ENCODE results near the gene EXOSC9. TPM values are rescaled to one million over a fixed set of nuclear protein-coding genes. Genes with fewer than 3 reads are reported as not detected.

EXOSC9 gene
- total and polyA plus RNA-seq, 2 donors: 20.3 to 30.1 TPM

GRCh38 chr4:121777625-121778024 lies 23.5 kb upstream of the EXOSC9 start:
- Histone ChIP-seq H3K36me3 (ENCODE audit: insufficient read depth) (no peaks in the 10 kb centered on the region), H3K4me1 (ENCODE audit: insufficient read depth) (no peaks in the 10 kb centered on the region), H3K4me3 (ENCODE audit: low read depth, low read length) (no peak overlapping the region), H3K27ac (ENCODE audit: low read depth) (no peak overlapping the region)
- DNase-seq (ENCODE audit: extremely low spot score): no peak
- WGBS: 34% methylated on average over 3 of the region's 3 CpGs

GRCh38 chr4:121778991-121779628 lies 22.0 kb upstream of the EXOSC9 start:
- H3K4me3 ChIP-seq (ENCODE audit: low read depth, low read length): no peak overlapping the region
- WGBS: 62% methylated on average over 8 of the region's 8 CpGs
- H3K27ac ChIP-seq (ENCODE audit: low read depth): no peak overlapping the region
- DNase-seq (ENCODE audit: extremely low spot score): no peak
- H3K36me3 ChIP-seq (ENCODE audit: insufficient read depth): no peaks in the 10 kb centered on the region
- H3K4me1 ChIP-seq (ENCODE audit: insufficient read depth): no peaks in the 10 kb centered on the region

DNA sequence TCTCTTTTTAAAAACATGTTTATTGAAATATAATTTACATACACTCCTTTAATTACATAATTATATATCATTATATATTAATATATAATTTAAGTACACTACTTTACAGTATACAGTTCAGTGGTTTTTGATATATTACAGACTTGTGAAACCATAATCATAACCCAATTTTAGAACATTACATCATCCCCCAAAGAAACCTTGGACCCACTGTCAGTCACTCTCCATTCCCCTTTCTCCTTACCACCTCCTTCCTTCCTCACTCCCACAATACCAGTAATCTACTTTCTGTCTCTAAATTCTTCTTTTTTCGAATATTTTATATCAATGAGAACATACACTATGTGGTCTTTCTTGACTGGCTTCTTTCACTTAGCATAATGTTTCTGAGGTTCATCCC lies 17.9 kb upstream of the EXOSC9 start:
- Histone ChIP-seq H3K4me3 (ENCODE audit: low read depth, low read length) (no peak overlapping the region), H3K36me3 (ENCODE audit: insufficient read depth) (no peaks in the 10 kb centered on the region), H3K4me1 (ENCODE audit: insufficient read depth) (no peaks in the 10 kb centered on the region), H3K27ac (ENCODE audit: low read depth) (no peak overlapping the region)
- no peak for DNase-seq (ENCODE audit: extremely low spot score)
- WGBS: 76% methylated on average over 1 of the region's 1 CpG

GRCh38 chr4:121784401-121784800 lies 16.7 kb upstream of the EXOSC9 start:
- no peak overlapping the region for H3K4me3 ChIP-seq (ENCODE audit: low read depth, low read length)
- 53% methylated on average over 1 of the region's 1 CpG for WGBS

GRCh38 chr4:121784975-121785374 lies 16.1 kb upstream of the EXOSC9 start:
- no peaks in the 10 kb centered on the region for H3K36me3 ChIP-seq (ENCODE audit: insufficient read depth)
- no peaks in the 10 kb centered on the region for H3K4me1 ChIP-seq (ENCODE audit: insufficient read depth)
- 20% methylated on average over 2 of the region's 2 CpGs for WGBS
- no peak for DNase-seq (ENCODE audit: extremely low spot score)
- no peak overlapping the region for H3K27ac ChIP-seq (ENCODE audit: low read depth)
- H3K4me3 ChIP-seq (ENCODE audit: low read depth, low read length): no peak overlapping the region

More at GRCh38 chr4:121784401-121784800, 16.7 kb upstream of the EXOSC9 start:
- no peak overlapping the region for H3K27ac ChIP-seq (ENCODE audit: low read depth)
- no peaks in the 10 kb centered on the region for H3K4me1 ChIP-seq (ENCODE audit: insufficient read depth)
- H3K36me3 ChIP-seq (ENCODE audit: insufficient read depth): no peaks in the 10 kb centered on the region
- DNase-seq (ENCODE audit: extremely low spot score): no peak

GRCh38 chr4:121785479-121785878 lies 15.6 kb upstream of the EXOSC9 start:
- Histone ChIP-seq H3K4me1 (ENCODE audit: insufficient read depth) (no peaks in the 10 kb centered on the region), H3K27ac (ENCODE audit: low read depth) (no peak overlapping the region), H3K36me3 (ENCODE audit: insufficient read depth) (no peaks in the 10 kb centered on the region), H3K4me3 (ENCODE audit: low read depth, low read length) (no peak overlapping the region)
- no peak for DNase-seq (ENCODE audit: extremely low spot score)
- WGBS: 70% methylated on average over 4 of the region's 4 CpGs

GRCh38 chr4:121786221-121786620 lies 14.9 kb upstream of the EXOSC9 start:
- Histone ChIP-seq H3K27ac (ENCODE audit: low read depth) (no peak overlapping the region), H3K4me1 (ENCODE audit: insufficient read depth) (no peaks in the 10 kb centered on the region), H3K4me3 (ENCODE audit: low read depth, low read length) (no peak overlapping the region), H3K36me3 (ENCODE audit: insufficient read depth) (no peaks in the 10 kb centered on the region)
- WGBS: 80% methylated on average over 2 of the region's 2 CpGs
- no peak for DNase-seq (ENCODE audit: extremely low spot score)

DNA sequence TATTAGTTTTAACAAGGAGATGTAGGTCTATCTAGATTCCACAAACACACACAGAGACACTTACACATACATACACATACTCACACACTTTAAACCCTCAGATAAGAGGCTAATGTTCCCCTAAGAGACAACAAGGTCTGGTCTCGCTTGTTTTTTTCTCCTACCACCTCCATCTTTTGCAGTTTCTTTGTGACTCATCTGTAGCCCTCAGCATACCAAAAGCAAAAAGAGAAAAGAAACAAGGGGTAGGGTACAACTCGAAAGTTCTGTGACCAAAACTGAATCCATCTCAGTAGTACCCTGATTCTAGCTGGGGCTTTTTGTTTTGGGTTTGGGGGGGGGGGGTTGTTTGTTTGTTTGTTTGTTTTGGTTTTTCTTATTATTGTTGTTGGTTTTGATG lies 12.2 kb upstream of the EXOSC9 start:
- WGBS: 84% methylated on average over 2 of the region's 2 CpGs
- Histone ChIP-seq H3K36me3 (ENCODE audit: insufficient read depth) (no peaks in the 10 kb centered on the region), H3K4me1 (ENCODE audit: insufficient read depth) (no peaks in the 10 kb centered on the region), H3K27ac (ENCODE audit: low read depth) (no peak overlapping the region), H3K4me3 (ENCODE audit: low read depth, low read length) (no peak overlapping the region)
- DNase-seq (ENCODE audit: extremely low spot score): no peak

- WGBS: 44% methylated on average over 1 of the region's 1 CpG
- Histone ChIP-seq H3K36me3 (ENCODE audit: insufficient read depth) (no peaks in the 10 kb centered on the region), H3K27ac (ENCODE audit: low read depth) (no peak overlapping the region), H3K4me3 (ENCODE audit: low read depth, low read length) (no peak overlapping the region), H3K4me1 (ENCODE audit: insufficient read depth) (no peaks in the 10 kb centered on the region)
- DNase-seq (ENCODE audit: extremely low spot score): no peak
These were observed 11.7 kb upstream of the EXOSC9 start for GRCh38 chr4:121789455-121789854.

DNA sequence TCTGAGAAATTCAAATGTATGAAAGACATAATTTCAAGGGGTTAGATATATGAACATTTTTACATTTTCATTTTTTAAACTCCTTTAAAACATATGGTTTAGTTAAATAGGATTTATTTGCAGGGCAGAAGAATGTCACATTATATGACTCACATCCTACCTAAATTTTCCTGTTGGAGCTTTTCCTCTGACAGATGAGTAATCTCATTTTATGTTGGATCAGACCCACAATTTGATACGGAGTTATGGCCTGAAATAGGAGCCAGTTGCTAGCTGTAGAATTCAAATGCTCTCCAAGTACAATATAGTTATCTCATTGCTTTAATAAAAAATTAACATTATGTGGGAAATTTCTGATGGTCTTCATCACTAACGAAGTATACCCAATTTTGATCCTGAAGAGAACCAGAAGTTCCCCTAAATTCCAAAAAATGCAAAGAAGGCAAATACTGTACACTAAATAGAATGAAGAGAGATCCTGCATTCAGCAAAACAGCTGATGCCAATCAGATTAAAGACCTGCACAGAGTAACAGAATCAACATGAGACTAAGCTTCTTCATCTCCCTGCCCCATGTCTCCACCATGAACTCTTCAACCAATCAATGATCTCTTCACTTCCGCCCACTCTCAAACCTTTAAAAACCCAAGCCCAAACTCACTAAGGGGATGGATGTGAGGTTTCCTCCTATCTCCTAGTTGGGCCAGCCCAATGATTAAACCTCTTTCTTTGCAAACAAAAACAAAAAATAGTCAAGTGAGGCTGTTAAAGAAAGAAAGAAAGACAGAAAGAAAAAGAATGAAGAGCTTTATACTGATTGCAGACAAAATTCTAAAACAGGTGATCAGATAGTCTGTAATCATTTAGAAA lies 10.9 kb upstream of the EXOSC9 start:
- Histone ChIP-seq H3K4me3 (ENCODE audit: low read depth, low read length) (no peak overlapping the region), H3K27ac (ENCODE audit: low read depth) (no peak overlapping the region), H3K36me3 (ENCODE audit: insufficient read depth) (no peaks in the 10 kb centered on the region), H3K4me1 (ENCODE audit: insufficient read depth) (no peaks in the 10 kb centered on the region)
- DNase-seq (ENCODE audit: extremely low spot score): no peak
- 56% methylated on average over 3 of the region's 3 CpGs for WGBS

GRCh38 chr4:121790976-121791375 lies 10.1 kb upstream of the EXOSC9 start:
- no peak overlapping the region for H3K4me3 ChIP-seq (ENCODE audit: low read depth, low read length)
- no peaks in the 10 kb centered on the region for H3K4me1 ChIP-seq (ENCODE audit: insufficient read depth)
- no peak for DNase-seq (ENCODE audit: extremely low spot score)
- H3K27ac ChIP-seq (ENCODE audit: low read depth): no peak overlapping the region
- H3K36me3 ChIP-seq (ENCODE audit: insufficient read depth): no peaks in the 10 kb centered on the region

GRCh38 chr4:121791481-121791880 lies 9.6 kb upstream of the EXOSC9 start:
- no peak for DNase-seq (ENCODE audit: extremely low spot score)
- Histone ChIP-seq H3K36me3 (ENCODE audit: insufficient read depth) (no peaks in the 10 kb centered on the region), H3K27ac (ENCODE audit: low read depth) (no peak overlapping the region), H3K4me3 (ENCODE audit: low read depth, low read length) (no peak overlapping the region), H3K4me1 (ENCODE audit: insufficient read depth) (no peaks in the 10 kb centered on the region)
- 83% methylated on average over 5 of the region's 5 CpGs for WGBS

- no peak overlapping the region for H3K27ac ChIP-seq (ENCODE audit: low read depth)
- H3K4me1 ChIP-seq (ENCODE audit: insufficient read depth): no peaks in the 10 kb centered on the region
- DNase-seq (ENCODE audit: extremely low spot score): no peak
- 85% methylated on average over 2 of the region's 2 CpGs for WGBS
- H3K4me3 ChIP-seq (ENCODE audit: low read depth, low read length): no peak overlapping the region
- H3K36me3 ChIP-seq (ENCODE audit: insufficient read depth): no peaks in the 10 kb centered on the region
These were observed 8.2 kb upstream of the EXOSC9 start for GRCh38 chr4:121792966-121793365.

DNA sequence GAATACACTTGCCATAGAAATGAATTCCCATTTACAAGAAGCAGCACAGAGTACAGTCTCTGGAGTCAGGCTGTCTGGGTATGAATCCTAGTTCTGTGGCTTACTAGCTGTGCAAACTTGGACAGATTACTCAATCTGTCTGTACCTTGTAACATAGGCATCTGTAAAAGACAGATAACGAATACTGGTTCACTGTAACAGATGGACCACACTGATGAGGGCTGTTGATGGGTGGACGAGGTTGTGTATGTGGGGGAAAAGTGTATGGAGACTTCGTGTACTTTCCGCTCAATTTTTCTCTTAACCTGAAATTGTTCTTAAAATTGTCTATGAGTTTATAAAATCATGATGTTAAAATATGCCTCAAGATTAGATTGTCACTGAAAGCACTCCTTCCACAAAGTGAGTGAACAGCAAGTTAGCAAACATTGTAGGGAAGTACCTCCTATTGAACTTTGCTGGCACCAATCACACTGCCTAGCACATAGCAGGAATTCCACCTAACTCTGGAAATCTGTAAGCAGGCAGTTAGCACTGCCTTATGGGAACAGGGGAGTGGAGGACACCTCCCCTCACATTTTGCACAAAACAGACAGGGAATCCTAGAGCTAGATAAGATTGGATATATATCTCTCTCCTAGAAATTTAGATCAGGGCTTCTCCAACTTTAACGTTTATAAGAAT lies 6.5 kb upstream of the EXOSC9 start:
- Histone ChIP-seq H3K36me3 (ENCODE audit: insufficient read depth) (no peaks in the 10 kb centered on the region), H3K27ac (ENCODE audit: low read depth) (no peak overlapping the region), H3K4me1 (ENCODE audit: insufficient read depth) (no peaks in the 10 kb centered on the region), H3K4me3 (ENCODE audit: low read depth, low read length) (no peak overlapping the region)
- DNase-seq (ENCODE audit: extremely low spot score): no peak
- 59% methylated on average over 5 of the region's 5 CpGs for WGBS
